GM18526 (cell line): ENCODE data around the gene CTXN1.

Source experiments
- POLR2A ChIP-seq: IDR thresholded peaks from 3 replicates; pipeline ENCODE4 v1.6.1; 2011; ENCODE audit not compliant: insufficient read length; ENCODE audit errors: extremely low read depth

CTXN1 gene

GRCh38 chr19:7921302-7921966, 4.5 kb downstream of the CTXN1 start:
- TF ChIP-seq POLR2A, result no peak

DNA sequence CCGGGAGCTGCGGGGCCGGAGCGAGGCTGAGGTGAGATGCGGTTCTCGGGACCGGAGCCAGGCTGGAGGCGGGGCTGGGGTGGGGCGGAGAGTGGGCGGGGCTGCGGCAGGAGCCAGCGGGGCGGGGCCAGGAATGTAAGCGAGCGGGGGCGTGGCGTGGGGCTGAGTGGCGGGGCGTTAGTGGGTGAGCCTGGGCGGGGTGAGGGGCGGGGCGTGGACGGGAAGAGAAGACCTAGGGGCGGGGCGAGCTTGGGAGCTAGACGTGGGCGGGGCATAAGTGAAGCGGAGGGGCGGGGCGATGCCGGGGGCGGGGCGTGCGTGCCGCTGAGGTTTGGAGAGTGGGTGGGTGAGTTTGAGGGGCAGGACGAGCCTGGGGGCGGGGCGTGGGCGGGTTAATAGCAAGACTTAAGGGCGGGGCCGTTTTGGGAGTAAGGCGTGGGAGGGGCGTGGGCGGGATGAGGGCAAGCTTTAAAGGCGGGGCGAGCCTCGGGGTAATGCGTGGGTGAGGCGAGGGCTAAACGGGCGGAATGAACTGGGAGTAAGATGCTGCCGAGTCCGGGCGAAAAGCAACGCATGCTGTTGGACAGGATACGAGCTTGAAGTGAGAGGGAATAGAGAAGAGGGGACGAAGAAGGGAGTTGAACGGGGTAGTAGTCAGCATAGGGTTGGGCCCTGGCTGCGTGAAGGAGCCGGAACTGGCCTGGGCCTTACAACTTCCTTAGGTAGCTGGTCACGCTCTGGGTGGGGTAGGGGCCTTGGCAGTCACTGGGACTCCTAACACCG, 5.2 kb downstream of the CTXN1 start:
- TF ChIP-seq POLR2A, result no peak

DNA sequence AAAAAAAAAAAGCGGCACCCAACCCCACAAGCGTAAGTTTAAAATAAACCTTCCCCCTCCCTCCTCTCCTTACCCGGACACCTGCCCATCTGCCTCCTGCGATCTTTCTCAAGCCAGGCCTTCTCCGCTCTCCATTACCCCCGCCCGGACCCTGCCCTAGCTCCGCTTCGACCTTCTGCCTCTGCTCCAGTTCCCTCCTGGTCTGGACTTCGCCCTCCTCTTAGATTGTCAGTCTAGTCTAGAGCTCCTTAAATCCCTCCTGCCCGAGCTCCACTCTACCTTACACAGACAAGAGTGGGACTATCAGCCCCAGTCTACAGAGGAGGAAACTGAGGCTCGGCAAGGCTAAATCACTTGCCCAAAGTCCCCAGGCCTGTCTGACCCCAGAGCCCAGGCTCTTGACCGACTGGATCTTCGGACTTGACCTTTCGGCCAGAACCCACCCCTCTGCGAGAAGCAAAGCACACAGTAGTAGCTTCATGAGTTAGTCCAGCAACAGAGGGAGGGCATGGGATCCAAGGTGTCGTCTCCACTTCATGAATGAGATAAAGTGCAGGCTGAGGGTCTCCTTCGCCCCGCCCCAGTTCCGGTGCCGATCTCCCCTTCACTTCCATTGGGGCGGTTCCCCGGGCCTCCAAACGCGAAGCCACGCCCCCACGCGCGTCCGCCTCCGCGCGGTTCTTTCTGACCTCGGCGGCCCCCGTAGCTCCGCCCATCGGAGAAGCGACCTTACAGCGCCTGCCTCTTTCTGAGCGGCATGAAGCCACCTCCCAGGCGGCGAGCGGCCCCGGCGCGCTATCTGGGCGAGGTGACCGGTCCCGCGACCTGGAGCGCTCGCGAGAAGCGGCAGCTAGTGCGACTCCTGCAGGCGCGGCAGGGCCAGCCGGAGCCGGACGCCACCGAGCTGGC, 6.1 kb downstream of the CTXN1 start, which contains the start of gene SNAPC2:
Gene SNAPC2 (plus strand): TSS at position 729 of the 909 bp plus-strand sequence. CDS start 29 bp downstream, at position 758.
- TF ChIP-seq POLR2A, result peak; percentile 68

- no peak for TF ChIP-seq POLR2A
Measured at GRCh38 chr19:7918615-7919421, 7.1 kb downstream of the CTXN1 start.

- TF ChIP-seq POLR2A, result no peak
Measured at GRCh38 chr19:7917267-7918061, 8.5 kb downstream of the CTXN1 start.

GRCh38 chr19:7916955-7917266, 9.0 kb downstream of the CTXN1 start:
- no peak for TF ChIP-seq POLR2A

DNA sequence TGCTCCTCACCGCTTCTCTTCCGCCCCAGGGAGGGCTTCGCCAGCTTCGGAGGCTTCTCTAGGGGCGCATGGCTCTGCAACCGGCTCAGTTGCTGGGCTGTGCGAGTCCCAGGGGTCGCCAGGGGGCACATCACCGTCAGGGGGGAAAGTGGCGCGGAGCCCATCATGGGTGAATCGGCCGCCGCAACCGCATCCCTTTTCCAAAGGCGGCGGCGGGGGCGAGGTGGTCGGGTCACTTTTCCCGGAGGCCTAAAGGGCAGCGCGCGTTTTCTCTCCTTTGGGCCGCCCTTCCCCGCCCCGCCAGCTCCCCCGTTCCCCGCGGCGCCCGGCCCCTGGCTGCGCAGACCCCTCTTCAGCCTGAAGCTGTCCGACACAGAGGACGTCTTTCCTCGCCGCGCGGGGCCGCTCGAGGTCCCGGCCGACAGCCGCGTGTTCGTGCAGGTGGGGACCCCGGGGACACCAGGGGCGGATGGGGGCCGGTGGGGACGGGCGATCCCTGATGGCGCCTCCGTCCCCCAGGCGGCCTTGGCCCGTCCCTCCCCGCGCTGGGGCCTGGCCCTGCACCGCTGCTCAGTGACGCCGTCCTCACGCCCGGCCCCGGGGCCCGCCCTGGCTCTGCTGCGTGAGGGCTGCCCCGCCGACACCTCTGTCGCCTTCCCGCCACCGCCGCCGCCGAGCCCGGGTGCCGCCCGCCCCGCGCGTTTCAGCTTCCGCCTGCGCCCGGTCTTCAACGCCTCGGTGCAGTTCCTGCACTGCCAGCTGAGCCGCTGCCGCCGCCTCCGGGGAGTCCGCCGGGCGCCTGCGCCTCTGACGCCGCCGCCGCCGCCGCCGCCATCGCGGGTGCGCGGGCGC, 9.6 kb downstream of the CTXN1 start:
- TF ChIP-seq POLR2A, result no peak

- no peak for TF ChIP-seq POLR2A
Measured at GRCh38 chr19:7915250-7916102, 10.5 kb downstream of the CTXN1 start.

DNA sequence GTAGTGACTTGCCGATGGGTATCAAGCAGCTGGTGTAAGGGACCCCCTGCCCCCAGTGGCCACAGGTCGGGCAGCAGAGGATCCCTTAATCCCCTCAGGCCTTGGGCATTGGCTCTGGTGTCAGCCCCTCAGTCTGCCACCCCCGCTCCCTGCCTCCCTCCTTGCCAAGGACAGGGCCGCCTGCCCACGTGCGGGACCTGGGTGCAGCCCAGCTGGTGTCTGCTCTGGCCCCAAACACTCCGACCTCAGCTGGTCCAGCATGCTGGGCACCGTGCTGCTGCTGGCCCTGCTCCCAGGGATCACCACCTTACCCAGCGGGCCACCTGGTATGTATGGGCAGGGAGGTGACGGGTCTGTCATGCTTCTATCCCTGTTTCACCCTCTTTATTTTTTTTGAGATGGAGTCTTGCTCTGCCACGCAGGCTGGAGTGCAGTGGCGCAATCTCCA, 11.3 kb downstream of the CTXN1 start, which contains the start of gene TGFBR3L:
Gene TGFBR3L (plus strand): TSS at position 233 of the 448 bp plus-strand sequence.
- no peak for TF ChIP-seq POLR2A

GRCh38 chr19:7914099-7914498, 11.8 kb downstream of the CTXN1 start:
- no peak for TF ChIP-seq POLR2A

DNA sequence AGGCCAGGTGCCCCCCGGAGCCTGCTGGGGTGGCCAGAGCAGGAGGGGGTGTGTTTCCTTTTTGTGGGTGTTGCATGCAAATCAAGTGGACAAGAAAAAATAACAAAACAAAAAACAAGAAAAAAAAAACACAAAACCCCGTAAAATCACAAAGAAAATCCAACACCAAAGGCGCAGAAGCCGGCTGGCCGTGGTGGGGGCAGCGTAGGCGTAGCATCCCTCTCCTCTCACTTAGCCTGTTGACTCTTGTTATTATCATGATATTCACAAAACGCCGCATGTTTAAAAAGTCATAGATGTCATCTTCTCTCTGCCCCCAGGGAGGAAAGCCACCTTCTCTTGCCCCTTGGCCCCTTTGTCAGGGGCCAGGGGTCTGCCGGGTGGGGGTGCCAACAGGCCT, 12.3 kb downstream of the CTXN1 start:
- no peak for TF ChIP-seq POLR2A

DNA sequence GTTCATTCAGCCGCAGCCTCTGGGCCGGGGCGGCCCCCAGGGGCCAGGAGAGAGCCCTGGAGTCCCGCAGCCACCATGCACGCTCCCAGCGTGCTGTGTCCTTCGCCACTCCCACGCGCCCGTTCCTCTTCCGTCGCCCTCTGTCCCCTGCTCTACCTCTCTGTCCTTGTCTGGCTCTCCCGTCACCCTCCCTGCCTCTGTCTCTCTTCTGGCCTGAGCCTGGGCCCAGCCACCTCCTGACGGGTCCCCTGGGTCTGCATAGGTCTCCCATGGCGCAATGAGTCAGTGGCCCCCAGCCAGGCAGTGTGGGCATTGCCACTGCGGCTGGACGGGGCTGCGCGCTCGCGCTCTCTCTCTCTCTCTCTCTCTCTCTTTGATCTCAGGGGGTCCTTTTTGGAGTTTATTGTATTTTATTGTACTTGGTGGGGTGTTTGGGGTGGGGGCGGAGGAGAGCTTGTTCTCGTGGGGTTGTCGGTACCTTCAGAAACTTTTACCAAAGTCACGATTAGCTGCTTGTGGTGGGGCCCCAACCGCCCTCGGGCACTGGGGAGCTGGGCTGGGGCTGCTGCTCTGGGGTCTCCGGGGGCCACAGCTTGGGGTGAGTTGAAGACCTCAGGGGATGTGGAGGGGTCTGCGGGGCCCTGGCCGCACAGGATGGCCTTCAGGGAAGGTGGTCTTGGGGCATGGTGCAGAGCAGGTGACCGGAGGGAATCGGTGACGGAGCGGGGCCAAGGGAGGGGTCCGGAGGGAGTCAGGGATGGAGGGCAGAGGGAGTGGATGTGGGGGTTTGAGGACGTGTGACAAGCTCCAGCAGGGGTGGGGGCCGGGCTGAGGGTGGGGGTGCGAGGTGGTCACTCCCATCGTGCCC, 13.0 kb downstream of the CTXN1 start:
- TF ChIP-seq POLR2A, result no peak
